Fibroblast of lung (primary cell): Measurements from ENCODE around the gene PCDH15.

Experiments used
- EZH2 ChIP-seq: IDR thresholded peaks from 2 replicates; pipeline ENCODE4 v1.5.1; 2012; ENCODE audit warnings: low read length, control low read depth, mild to moderate bottlenecking; ENCODE audit errors: missing control alignments
- TF ChIP-seq, protein P1 (sequence below), 2 donors: IDR thresholded peaks in 1 of 2; conservative IDR thresholded peaks in 1 of 2; 1 replicate in 1 of 2; 2 replicates in 1 of 2; pipeline ENCODE4 v1.5.1; 2011 to 2012; ENCODE audit warnings: low read length in 2 of 2, control low read depth in 1 of 2, inconsistent platforms in 1 of 2, low read depth in 1 of 2, mild to moderate bottlenecking in 1 of 2

GRCh38 chr10:54363390-54363789 is 437.6 kb downstream of the PCDH15 start:
- TF ChIP-seq, protein P1, sequence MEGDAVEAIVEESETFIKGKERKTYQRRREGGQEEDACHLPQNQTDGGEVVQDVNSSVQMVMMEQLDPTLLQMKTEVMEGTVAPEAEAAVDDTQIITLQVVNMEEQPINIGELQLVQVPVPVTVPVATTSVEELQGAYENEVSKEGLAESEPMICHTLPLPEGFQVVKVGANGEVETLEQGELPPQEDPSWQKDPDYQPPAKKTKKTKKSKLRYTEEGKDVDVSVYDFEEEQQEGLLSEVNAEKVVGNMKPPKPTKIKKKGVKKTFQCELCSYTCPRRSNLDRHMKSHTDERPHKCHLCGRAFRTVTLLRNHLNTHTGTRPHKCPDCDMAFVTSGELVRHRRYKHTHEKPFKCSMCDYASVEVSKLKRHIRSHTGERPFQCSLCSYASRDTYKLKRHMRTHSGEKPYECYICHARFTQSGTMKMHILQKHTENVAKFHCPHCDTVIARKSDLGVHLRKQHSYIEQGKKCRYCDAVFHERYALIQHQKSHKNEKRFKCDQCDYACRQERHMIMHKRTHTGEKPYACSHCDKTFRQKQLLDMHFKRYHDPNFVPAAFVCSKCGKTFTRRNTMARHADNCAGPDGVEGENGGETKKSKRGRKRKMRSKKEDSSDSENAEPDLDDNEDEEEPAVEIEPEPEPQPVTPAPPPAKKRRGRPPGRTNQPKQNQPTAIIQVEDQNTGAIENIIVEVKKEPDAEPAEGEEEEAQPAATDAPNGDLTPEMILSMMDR (conservative IDR thresholded peaks at IDR 0.05 in 1 of 2, IDR thresholded peaks at IDR 0.05 in 1 of 2; ENCODE audit: low read depth in 1 of 2, low read length in 2 of 2) = no peak
- TF ChIP-seq EZH2 = no peak
